HepG2 (cell line): ENCODE data around the gene UBE2B. TPM values are rescaled to one million over a fixed set of nuclear protein-coding genes. Genes with fewer than 3 reads are reported as not detected.

Source experiments
- BRD4 ChIP-seq: sonication (generic); formaldehyde crosslinking; IDR thresholded peaks from 2 replicates; pipeline ENCODE4 v1.4.0; 2020; ENCODE audit warnings: missing genetic modification reagents
- ESRRA ChIP-seq: sonication (generic); formaldehyde crosslinking; IDR thresholded peaks from 2 replicates; pipeline ENCODE4 v1.5.1; 2020; ENCODE audit warnings: mild to moderate bottlenecking, low read depth, missing genetic modification reagents
- FOXP1 ChIP-seq, 2 experiments: fragments of 450-650 bp in 1 of 2; IDR thresholded peaks; 2 replicates each; pipeline ENCODE4 v1.6.1; 2017 to 2018; ENCODE audit warnings: antibody characterized with exemption in 1 of 2
- NFIB ChIP-seq: sonication (generic); formaldehyde crosslinking; IDR thresholded peaks from 2 replicates; pipeline ENCODE4 v1.9.0; 2021; ENCODE audit warnings: missing genetic modification reagents, mild to moderate bottlenecking, borderline replicate concordance
- NR2F6 ChIP-seq, 2 experiments: IDR thresholded peaks; 2 replicates each; pipeline ENCODE4 v1.6.1; 2016; ENCODE audit warnings: antibody characterized with exemption in 1 of 2, mild to moderate bottlenecking in 1 of 2
- PHF5A ChIP-seq: IDR thresholded peaks from one replicate; pipeline ENCODE4 v1.6.1; 2018; ENCODE audit warnings: low read depth, missing genetic modification reagents; ENCODE audit not compliant: unreplicated experiment
- PRDM4 ChIP-seq: sonication (generic); formaldehyde crosslinking; IDR thresholded peaks from 2 replicates; pipeline ENCODE4 v1.9.0; 2021; ENCODE audit warnings: missing genetic modification reagents, borderline replicate concordance
- SIN3A ChIP-seq: IDR thresholded peaks from 2 replicates; pipeline ENCODE4 v1.6.1; 2011; ENCODE audit warnings: low read depth, mild to moderate bottlenecking, control low read depth, low read length, borderline replicate concordance
- SIN3B ChIP-seq: fragments of 150-350 bp; IDR thresholded peaks from 2 replicates; pipeline ENCODE4 v1.6.1; 2014; ENCODE audit warnings: low read length
- SMAD3 ChIP-seq: sonication (generic); formaldehyde crosslinking; IDR thresholded peaks from 2 replicates; pipeline ENCODE4 v1.4.0; 2020; ENCODE audit warnings: missing genetic modification reagents
- TEAD2 ChIP-seq: sonication (generic); formaldehyde crosslinking; IDR thresholded peaks from 2 replicates; pipeline ENCODE4 v1.9.0; 2021; ENCODE audit warnings: missing genetic modification reagents
- WIZ ChIP-seq: sonication (generic); formaldehyde crosslinking; IDR thresholded peaks from 2 replicates; pipeline ENCODE4 v1.5.1; 2020; ENCODE audit warnings: mild to moderate bottlenecking, missing genetic modification reagents
- ZBTB21 ChIP-seq: sonication (generic); formaldehyde crosslinking; IDR thresholded peaks from 2 replicates; pipeline ENCODE4 v1.4.0; 2020; ENCODE audit warnings: missing genetic modification reagents
- ZNF124 ChIP-seq: sonication (generic); formaldehyde crosslinking; IDR thresholded peaks from 2 replicates; pipeline ENCODE4 v1.4.0; 2020; ENCODE audit warnings: missing genetic modification reagents
- ZNF280D ChIP-seq: sonication (generic); formaldehyde crosslinking; IDR thresholded peaks from 2 replicates; pipeline ENCODE4 v1.5.1; 2020; ENCODE audit warnings: mild to moderate bottlenecking, missing genetic modification reagents
- ZNF337 ChIP-seq: sonication (generic); formaldehyde crosslinking; IDR thresholded peaks from 2 replicates; pipeline ENCODE4 v1.5.1; 2020; ENCODE audit warnings: missing genetic modification reagents, low read depth, mild to moderate bottlenecking, borderline replicate concordance
- ZSCAN30 ChIP-seq: sonication (generic); formaldehyde crosslinking; IDR thresholded peaks from 2 replicates; pipeline ENCODE4 v1.5.0; 2020; ENCODE audit warnings: mild to moderate bottlenecking, missing genetic modification reagents
- polyA plus RNA-seq, 8 experiments: library from polyadenylated mRNA; depleted of rRNA in 3 of 8; stranded (reverse) in 7 of 8; unstranded in 1 of 8; fragments of >200 nt; fragmentation: Illumina TruSeq in 4 of 8; extraction: Trizol in 4 of 8; gene quantifications; 2 replicates each; pipeline versions ENCODE4 v1.2.1 to v1.2.3, GENCODE V29; 2011 to 2016; ENCODE audit warnings: low read depth in 4 of 8, missing spikeins in 1 of 8, mixed read lengths in 1 of 8; ENCODE audit not compliant: insufficient read depth in 1 of 8
- total RNA-seq, 5 experiments: library from RNA; depleted of rRNA; stranded (reverse); fragments of >200 nt; fragmentation: Illumina TruSeq; extraction: Trizol; gene quantifications; 2 replicates each; pipeline ENCODE4 v1.2.3, GENCODE V29; 2016; ENCODE audit warnings: low read depth in 1 of 5
- TF ChIP-seq, protein P1 (sequence below): sonication (generic); formaldehyde crosslinking; IDR thresholded peaks from 2 replicates; pipeline ENCODE4 v1.4.0; 2020; ENCODE audit warnings: missing genetic modification reagents, borderline replicate concordance
- TF ChIP-seq, protein P2 (sequence below): IDR thresholded peaks from 2 replicates; pipeline ENCODE4 v1.6.1; 2016; ENCODE audit warnings: mild to moderate bottlenecking

UBE2B gene
- total and polyA plus RNA-seq, 2 of the 13 experiments (the other 11 are each of a cell fraction or from before 2014, with no cell fraction given): 25.2 to 56.0 TPM

GRCh38 chr5:134411546-134412266 is 40.3 kb downstream of the UBE2B start, which contains the start of gene CDKN2AIPNL (continued):
- no peak for TF ChIP-seq NR2F6 (IDR thresholded peaks at IDR 0.05)
- TF ChIP-seq NR2F6 (CRISPR knock-in tag; IDR thresholded peaks at IDR 0.05): peak; percentile 71
- peak; percentile 89 for TF ChIP-seq SMAD3 (CRISPR knock-in tag)
- TF ChIP-seq PHF5A (CRISPR knock-in tag): peak; percentile 47
- peak; percentile 86 for TF ChIP-seq SIN3B
- TF ChIP-seq NFIB (CRISPR knock-in tag): no peak
- peak; percentile 92 for TF ChIP-seq ZNF124 (CRISPR knock-in tag)
- TF ChIP-seq, protein P1, sequence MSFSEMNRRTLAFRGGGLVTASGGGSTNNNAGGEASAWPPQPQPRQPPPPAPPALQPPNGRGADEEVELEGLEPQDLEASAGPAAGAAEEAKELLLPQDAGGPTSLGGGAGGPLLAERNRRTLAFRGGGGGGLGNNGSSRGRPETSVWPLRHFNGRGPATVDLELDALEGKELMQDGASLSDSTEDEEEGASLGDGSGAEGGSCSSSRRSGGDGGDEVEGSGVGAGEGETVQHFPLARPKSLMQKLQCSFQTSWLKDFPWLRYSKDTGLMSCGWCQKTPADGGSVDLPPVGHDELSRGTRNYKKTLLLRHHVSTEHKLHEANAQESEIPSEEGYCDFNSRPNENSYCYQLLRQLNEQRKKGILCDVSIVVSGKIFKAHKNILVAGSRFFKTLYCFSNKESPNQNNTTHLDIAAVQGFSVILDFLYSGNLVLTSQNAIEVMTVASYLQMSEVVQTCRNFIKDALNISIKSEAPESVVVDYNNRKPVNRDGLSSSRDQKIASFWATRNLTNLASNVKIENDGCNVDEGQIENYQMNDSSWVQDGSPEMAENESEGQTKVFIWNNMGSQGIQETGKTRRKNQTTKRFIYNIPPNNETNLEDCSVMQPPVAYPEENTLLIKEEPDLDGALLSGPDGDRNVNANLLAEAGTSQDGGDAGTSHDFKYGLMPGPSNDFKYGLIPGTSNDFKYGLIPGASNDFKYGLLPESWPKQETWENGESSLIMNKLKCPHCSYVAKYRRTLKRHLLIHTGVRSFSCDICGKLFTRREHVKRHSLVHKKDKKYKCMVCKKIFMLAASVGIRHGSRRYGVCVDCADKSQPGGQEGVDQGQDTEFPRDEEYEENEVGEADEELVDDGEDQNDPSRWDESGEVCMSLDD (CRISPR knock-in tag): peak; percentile 55; the same call in 1 of the 2 replicates
- TF ChIP-seq SIN3A: no peak
- TF ChIP-seq, protein P2, sequence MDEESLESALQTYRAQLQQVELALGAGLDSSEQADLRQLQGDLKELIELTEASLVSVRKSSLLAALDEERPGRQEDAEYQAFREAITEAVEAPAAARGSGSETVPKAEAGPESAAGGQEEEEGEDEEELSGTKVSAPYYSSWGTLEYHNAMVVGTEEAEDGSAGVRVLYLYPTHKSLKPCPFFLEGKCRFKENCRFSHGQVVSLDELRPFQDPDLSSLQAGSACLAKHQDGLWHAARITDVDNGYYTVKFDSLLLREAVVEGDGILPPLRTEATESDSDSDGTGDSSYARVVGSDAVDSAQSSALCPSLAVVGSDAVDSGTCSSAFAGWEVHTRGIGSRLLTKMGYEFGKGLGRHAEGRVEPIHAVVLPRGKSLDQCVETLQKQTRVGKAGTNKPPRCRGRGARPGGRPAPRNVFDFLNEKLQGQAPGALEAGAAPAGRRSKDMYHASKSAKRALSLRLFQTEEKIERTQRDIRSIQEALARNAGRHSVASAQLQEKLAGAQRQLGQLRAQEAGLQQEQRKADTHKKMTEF (CRISPR knock-in tag): peak; percentile 99
- 0 out of 2 replicates have a peak, but pooled peaks have one; percentile 11 for TF ChIP-seq ZBTB21 (CRISPR knock-in tag)
- no peak for TF ChIP-seq FOXP1 (IDR thresholded peaks at IDR 0.05)
- no peak for TF ChIP-seq FOXP1 (CRISPR knock-in tag; IDR thresholded peaks at IDR 0.05)
- no peak for TF ChIP-seq ZSCAN30 (CRISPR knock-in tag)
- no peak for TF ChIP-seq TEAD2 (CRISPR knock-in tag)
- TF ChIP-seq ZNF280D (CRISPR knock-in tag): peak; percentile 65
- no peak for TF ChIP-seq ESRRA (CRISPR knock-in tag)
- TF ChIP-seq ZNF337 (CRISPR knock-in tag): 0 out of 2 replicates have a peak, but pooled peaks have one; percentile 52
- no peak for TF ChIP-seq PRDM4 (CRISPR knock-in tag)
- TF ChIP-seq BRD4 (CRISPR knock-in tag): peak; percentile 93
- TF ChIP-seq WIZ (CRISPR knock-in tag): peak; percentile 72; the same call in 1 of the 2 replicates
